GM12878 (cell line): ENCODE results near the gene ARHGAP26. TPM values are rescaled to one million over a fixed set of nuclear protein-coding genes. Genes with fewer than 3 reads are reported as not detected.

Experiments
- ATAC-seq: fragments of 200-7000 bp; cut with Tn5 transposase; 3 replicates; pipeline ENCODE4 v1.9.1; 2020; ENCODE audit warnings: mild to moderate bottlenecking, moderate library complexity
- BruUV-seq: library from RNA; stranded (reverse); fragments of 400-500 nt; replicated peaks from 2 replicates; lab custom pipeline; 2021; lab: Mats Ljungman, UMichigan
- CTCF ChIA-PET: fragments of 300-600 bp; sonication (Branson Sonifier 250); formaldehyde crosslinking; extraction: SDS; loops from one replicate; lab custom pipeline; 2021; ENCODE audit warnings: inconsistent platforms; lab: Yijun Ruan, JAX
- POLR2A ChIA-PET: fragments of 350-600 bp; formaldehyde crosslinking; extraction: SDS; loops from one replicate; lab custom pipeline; 2021; ENCODE audit warnings: inconsistent platforms; lab: Charles Lee
- RAD21 ChIA-PET: fragments of 300-600 bp; sonication (Branson Sonifier 250); formaldehyde crosslinking; loops from one replicate; lab custom pipeline; 2023; ENCODE audit warnings: antibody characterized with exemption; ENCODE audit not compliant: unreplicated experiment; lab: Charles Lee
- SMC1A ChIA-PET: fragments of 300-600 bp; sonication (Branson Sonifier 250); formaldehyde crosslinking; loops from one replicate; lab custom pipeline; 2023; ENCODE audit not compliant: unreplicated experiment, uncharacterized antibody; lab: Charles Lee
- DNase-seq: peaks from one replicate; pipeline ENCODE4 v3.0.0-alpha.2; 2011; ENCODE audit warnings: low read depth, low spot score
- FAIRE-seq: peaks from 3 replicates; lab custom pipeline; 2011; peaks lifted over from hg19 to GRCh38; lab: Jason Lieb, UNC
- H2AFZ ChIP-seq: 2 replicates; pipeline ENCODE4 v1.6.0; 2011; ENCODE audit warnings: low read depth, low read length, control low read depth; ENCODE audit not compliant: control insufficient read depth
- H3K27ac ChIP-seq: 2 replicates; pipeline ENCODE4 v1.5.1; 2011; ENCODE audit warnings: control low read depth; ENCODE audit not compliant: control insufficient read depth, insufficient read depth
- H3K27me3 ChIP-seq, 2 experiments: replicated peaks in 1 of 2; 2 replicates each; pipeline versions ENCODE4 v1.6.0 to v1.6.1; 2011; ENCODE audit warnings: low read length in 1 of 2; ENCODE audit not compliant: control insufficient read depth in 2 of 2, insufficient read depth in 2 of 2
- H3K36me3 ChIP-seq, 2 experiments: 2 replicates each; pipeline ENCODE4 v1.5.1; 2011; ENCODE audit warnings: low read length in 1 of 2; ENCODE audit not compliant: control insufficient read depth in 2 of 2, insufficient read depth in 2 of 2
- H3K4me1 ChIP-seq: 2 replicates; pipeline ENCODE4 v1.6.1; 2011; ENCODE audit warnings: mild to moderate bottlenecking, low read length, moderate library complexity, mixed read lengths; ENCODE audit not compliant: control insufficient read depth, insufficient read depth
- H3K4me2 ChIP-seq: 2 replicates; pipeline ENCODE4 v1.6.0; 2011; ENCODE audit warnings: control low read depth; ENCODE audit not compliant: control insufficient read depth, insufficient read depth
- H3K4me3 ChIP-seq: fragments of 200-600 bp; sonication (generic); 2 replicates; pipeline ENCODE4 v1.5.1; 2016
- H3K79me2 ChIP-seq: 2 replicates; pipeline ENCODE4 v1.6.0; 2011; ENCODE audit warnings: low read length; ENCODE audit not compliant: control insufficient read depth, insufficient read depth
- H3K9ac ChIP-seq: 2 replicates; pipeline ENCODE4 v1.8.0; 2011; ENCODE audit warnings: low read length, control low read depth, mixed read lengths; ENCODE audit not compliant: control insufficient read depth, insufficient read depth
- H3K9me3 ChIP-seq: replicated peaks from 3 replicates; pipeline ENCODE4 v1.5.1; 2011; ENCODE audit warnings: mild to moderate bottlenecking, low read length; ENCODE audit not compliant: control insufficient read depth, insufficient read depth
- H4K20me1 ChIP-seq: 2 replicates; pipeline ENCODE4 v1.6.0; 2011; ENCODE audit not compliant: control insufficient read depth, insufficient read depth
- CBX5 ChIP-seq: sonication (generic); IDR thresholded peaks from 2 replicates; pipeline ENCODE4 v1.6.1; 2016; ENCODE audit warnings: low read depth, moderate library complexity, mild to moderate bottlenecking, inconsistent platforms
- FOS ChIP-seq: IDR thresholded peaks from 3 replicates; pipeline ENCODE4 v1.6.1; 2011; ENCODE audit warnings: borderline replicate concordance; ENCODE audit not compliant: insufficient read length; ENCODE audit errors: extremely low read depth
- HCFC1 ChIP-seq: fragments of 150-350 bp; IDR thresholded peaks from 2 replicates; pipeline ENCODE4 v1.6.1; 2014; ENCODE audit warnings: low read length
- LARP7 ChIP-seq: fragments of 450-650 bp; IDR thresholded peaks from 2 replicates; pipeline ENCODE4 v1.6.1; 2017; ENCODE audit warnings: mild to moderate bottlenecking
- SMC3 ChIP-seq: IDR thresholded peaks from 2 replicates; pipeline ENCODE4 v1.6.1; 2011; ENCODE audit warnings: low read length, improper control_type of control experiment, borderline replicate concordance
- YBX1 ChIP-seq: fragments of 450-650 bp; IDR thresholded peaks from 2 replicates; pipeline ENCODE4 v1.6.1; 2016; ENCODE audit warnings: antibody characterized with exemption
- WGBS: methylation state at CpG from one replicate; pipeline ENCODE4 v1.1.6; 2016; ENCODE audit warnings: low lambda C conversion rate; ENCODE audit not compliant: insufficient replicate concordance, insufficient coverage; ENCODE audit errors: missing lambda C conversion rate; 5-methylcytosine and 5-hydroxymethylcytosine counted together
- in situ Hi-C: fragments of 300-500 bp; cut with MboI; formaldehyde crosslinking; loops from 9 replicates; pipeline ENCODE4 v1.14.3; 2018; ENCODE audit warnings: mixed read lengths
- intact Hi-C: fragments of 100-400 bp; cut with micrococcal nuclease; formaldehyde crosslinking; loops from one replicate; pipeline ENCODE4 v1.14.2; 2022; ENCODE audit not compliant: unreplicated experiment
- polyA plus RNA-seq, 11 experiments: library from polyadenylated mRNA; depleted of rRNA in 4 of 11; unstranded in 6 of 11; stranded (reverse) in 5 of 11; fragments of >200 nt; fragmentation: Nextera tagmentation in 4 of 11; fragmentation: Illumina TruSeq in 1 of 11; extraction: Ambion mirVana in 4 of 11; extraction: Trizol in 1 of 11; gene quantifications; 1 replicate in 1 of 11; 2 replicates in 10 of 11; pipeline versions ENCODE4 v1.2.1 to v1.2.3, GENCODE V29; 2011 to 2016; ENCODE audit warnings: inconsistent platforms in 2 of 11, missing spikeins in 2 of 11, low read depth in 1 of 11
- total RNA-seq, 4 experiments: library from RNA; depleted of rRNA in 3 of 4; stranded (reverse); fragments of >200 nt in 3 of 4; fragmentation: Illumina TruSeq in 1 of 4; extraction: Trizol in 1 of 4; gene quantifications; 2 replicates each; pipeline versions ENCODE4 v1.2.1 to v1.2.3, GENCODE V29; 2013 to 2021
- TF ChIP-seq, protein P1 (sequence below): fragments of 450-650 bp; IDR thresholded peaks from 2 replicates; pipeline ENCODE4 v1.6.1; 2017; ENCODE audit warnings: borderline replicate concordance
- TF ChIP-seq, protein P2 (sequence below): IDR thresholded peaks from 2 replicates; pipeline ENCODE4 v1.6.1; 2012; ENCODE audit warnings: mild to moderate bottlenecking, low read depth, low read length
- TF ChIP-seq, protein P3 (sequence below): fragments of 450-650 bp; formaldehyde crosslinking; IDR thresholded peaks from 2 replicates; pipeline ENCODE4 v1.5.0; 2022; ENCODE audit warnings: mild to moderate bottlenecking, missing genetic modification characterization

ARHGAP26 gene
- total and polyA plus RNA-seq, 10 of the 15 experiments (the other 5 are each of a cell fraction or from before 2014, with no cell fraction given): 9.4 to 41.5 (median 19.3) TPM

DNA sequence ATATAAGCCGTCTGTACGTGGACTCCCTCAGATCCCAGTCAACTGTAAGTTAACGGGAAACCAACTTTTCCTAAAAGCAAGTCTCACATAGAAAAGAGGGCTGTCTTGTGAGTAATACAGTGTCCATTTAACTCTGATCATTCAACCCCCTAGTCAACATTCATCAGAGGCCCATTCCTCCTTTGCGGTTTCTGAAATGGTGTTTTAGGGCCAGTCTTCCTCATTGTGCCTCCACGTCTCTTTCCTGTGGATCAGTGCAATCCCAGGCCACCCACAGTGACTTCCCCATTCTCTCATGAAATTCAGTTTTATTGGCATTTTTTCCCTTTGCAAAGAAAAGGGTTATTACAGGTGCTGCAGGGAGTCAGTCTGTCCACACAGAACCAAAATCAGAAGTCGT is 371.5 kb downstream of the ARHGAP26 start (continued):
- TF ChIP-seq, protein P1, sequence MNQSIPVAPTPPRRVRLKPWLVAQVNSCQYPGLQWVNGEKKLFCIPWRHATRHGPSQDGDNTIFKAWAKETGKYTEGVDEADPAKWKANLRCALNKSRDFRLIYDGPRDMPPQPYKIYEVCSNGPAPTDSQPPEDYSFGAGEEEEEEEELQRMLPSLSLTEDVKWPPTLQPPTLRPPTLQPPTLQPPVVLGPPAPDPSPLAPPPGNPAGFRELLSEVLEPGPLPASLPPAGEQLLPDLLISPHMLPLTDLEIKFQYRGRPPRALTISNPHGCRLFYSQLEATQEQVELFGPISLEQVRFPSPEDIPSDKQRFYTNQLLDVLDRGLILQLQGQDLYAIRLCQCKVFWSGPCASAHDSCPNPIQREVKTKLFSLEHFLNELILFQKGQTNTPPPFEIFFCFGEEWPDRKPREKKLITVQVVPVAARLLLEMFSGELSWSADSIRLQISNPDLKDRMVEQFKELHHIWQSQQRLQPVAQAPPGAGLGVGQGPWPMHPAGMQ: no peak
- no peak for TF ChIP-seq FOS
- TF ChIP-seq, protein P2, sequence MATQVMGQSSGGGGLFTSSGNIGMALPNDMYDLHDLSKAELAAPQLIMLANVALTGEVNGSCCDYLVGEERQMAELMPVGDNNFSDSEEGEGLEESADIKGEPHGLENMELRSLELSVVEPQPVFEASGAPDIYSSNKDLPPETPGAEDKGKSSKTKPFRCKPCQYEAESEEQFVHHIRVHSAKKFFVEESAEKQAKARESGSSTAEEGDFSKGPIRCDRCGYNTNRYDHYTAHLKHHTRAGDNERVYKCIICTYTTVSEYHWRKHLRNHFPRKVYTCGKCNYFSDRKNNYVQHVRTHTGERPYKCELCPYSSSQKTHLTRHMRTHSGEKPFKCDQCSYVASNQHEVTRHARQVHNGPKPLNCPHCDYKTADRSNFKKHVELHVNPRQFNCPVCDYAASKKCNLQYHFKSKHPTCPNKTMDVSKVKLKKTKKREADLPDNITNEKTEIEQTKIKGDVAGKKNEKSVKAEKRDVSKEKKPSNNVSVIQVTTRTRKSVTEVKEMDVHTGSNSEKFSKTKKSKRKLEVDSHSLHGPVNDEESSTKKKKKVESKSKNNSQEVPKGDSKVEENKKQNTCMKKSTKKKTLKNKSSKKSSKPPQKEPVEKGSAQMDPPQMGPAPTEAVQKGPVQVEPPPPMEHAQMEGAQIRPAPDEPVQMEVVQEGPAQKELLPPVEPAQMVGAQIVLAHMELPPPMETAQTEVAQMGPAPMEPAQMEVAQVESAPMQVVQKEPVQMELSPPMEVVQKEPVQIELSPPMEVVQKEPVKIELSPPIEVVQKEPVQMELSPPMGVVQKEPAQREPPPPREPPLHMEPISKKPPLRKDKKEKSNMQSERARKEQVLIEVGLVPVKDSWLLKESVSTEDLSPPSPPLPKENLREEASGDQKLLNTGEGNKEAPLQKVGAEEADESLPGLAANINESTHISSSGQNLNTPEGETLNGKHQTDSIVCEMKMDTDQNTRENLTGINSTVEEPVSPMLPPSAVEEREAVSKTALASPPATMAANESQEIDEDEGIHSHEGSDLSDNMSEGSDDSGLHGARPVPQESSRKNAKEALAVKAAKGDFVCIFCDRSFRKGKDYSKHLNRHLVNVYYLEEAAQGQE: no peak
- TF ChIP-seq, all 136 proteins: peak for 0

DNA sequence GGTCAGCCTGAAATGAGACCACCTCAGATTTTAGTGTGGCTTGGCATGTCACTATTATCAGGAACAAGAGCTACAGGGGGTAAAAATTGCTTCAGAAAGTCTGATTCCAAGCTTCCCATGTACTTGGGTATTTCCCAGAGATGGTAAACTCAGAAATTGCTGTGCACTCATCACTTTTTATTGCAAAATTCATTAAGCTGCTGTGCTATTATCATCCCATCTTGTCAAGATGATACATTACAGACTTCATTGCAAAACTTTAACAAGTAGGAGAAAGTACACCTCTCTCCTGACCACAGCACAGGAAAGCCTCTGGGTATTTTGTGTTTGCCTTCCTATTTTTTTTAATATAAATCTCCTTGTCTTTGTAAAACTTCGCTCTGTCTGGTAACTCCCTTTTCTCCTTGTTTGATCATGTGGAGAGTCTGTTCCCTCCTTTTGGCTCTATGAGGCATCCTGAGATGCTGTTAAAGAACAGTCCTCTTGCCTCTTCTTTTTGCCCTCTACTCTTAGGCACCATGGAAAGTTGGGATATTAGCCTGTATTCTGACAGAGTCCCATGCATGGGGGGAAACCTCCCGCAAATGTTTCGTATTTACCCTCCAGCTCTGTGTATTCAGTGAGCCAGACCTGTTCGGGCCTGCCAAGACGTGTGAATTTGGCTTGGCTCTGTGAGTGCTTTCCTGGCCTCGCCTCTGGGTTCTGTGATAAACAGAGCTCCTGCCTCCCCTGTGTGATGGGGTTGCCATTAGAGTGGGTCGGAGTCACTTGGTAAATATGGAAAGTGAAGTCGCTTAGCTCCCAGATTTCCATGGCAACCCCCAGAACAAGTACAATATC is 372.6 kb downstream of the ARHGAP26 start:
- ATAC-seq: no peak
- no peak overlapping the region for H2AFZ ChIP-seq
- H3K9me3 ChIP-seq: no peaks in the 10 kb centered on the region
- peaks cover 2 to 6% of the 10 kb centered on the region in 2 experiments for H3K36me3 ChIP-seq
- H3K4me2 ChIP-seq: no peak overlapping the region
- ChIA-PET POLR2A (interaction anchor here (0.7 to 1.2 kb wide), 4 partner anchors 10 to 23 kb away, joined by 3 to 4 read pairs (median 3); no protein-coding TSS in a partner anchor), RAD21 (interaction anchor here (0.8 kb wide), 1 partner anchor 78 kb away, joined by 4 read pairs; no protein-coding TSS in a partner anchor), CTCF (interaction anchor here (1.3 kb wide), 1 partner anchor 1003 kb away, joined by 3 read pairs; no protein-coding TSS in a partner anchor), SMC1A (interaction anchor here (1.1 to 2.5 kb wide), 7 partner anchors 10 to 25 kb away, joined by 3 to 14 read pairs (median 3); no protein-coding TSS in a partner anchor)
- H3K4me3 ChIP-seq: no peak overlapping the region
- H4K20me1 ChIP-seq: no peaks in the 10 kb centered on the region
- H3K27ac ChIP-seq: no peak overlapping the region
- no peaks in the 10 kb centered on the region for H3K79me2 ChIP-seq
- H3K4me1 ChIP-seq: no peaks in the 10 kb centered on the region
- in situ Hi-C loops: no loop called here
- H3K9ac ChIP-seq: no peak overlapping the region
- BruUV-seq: no TSS peak
- no peak for DNase-seq
- intact Hi-C loops: no loop called here
- H3K27me3 ChIP-seq: no peaks in the 10 kb centered on the region
- 92% methylated on average over 8 of the region's 8 CpGs for WGBS
- FAIRE-seq: no peak
- TF ChIP-seq SMC3 (no peak), HCFC1 (no peak), LARP7 (no peak), CBX5 (no peak), YBX1 (no peak)
- TF ChIP-seq, protein P1: no peak
- TF ChIP-seq, protein P3, sequence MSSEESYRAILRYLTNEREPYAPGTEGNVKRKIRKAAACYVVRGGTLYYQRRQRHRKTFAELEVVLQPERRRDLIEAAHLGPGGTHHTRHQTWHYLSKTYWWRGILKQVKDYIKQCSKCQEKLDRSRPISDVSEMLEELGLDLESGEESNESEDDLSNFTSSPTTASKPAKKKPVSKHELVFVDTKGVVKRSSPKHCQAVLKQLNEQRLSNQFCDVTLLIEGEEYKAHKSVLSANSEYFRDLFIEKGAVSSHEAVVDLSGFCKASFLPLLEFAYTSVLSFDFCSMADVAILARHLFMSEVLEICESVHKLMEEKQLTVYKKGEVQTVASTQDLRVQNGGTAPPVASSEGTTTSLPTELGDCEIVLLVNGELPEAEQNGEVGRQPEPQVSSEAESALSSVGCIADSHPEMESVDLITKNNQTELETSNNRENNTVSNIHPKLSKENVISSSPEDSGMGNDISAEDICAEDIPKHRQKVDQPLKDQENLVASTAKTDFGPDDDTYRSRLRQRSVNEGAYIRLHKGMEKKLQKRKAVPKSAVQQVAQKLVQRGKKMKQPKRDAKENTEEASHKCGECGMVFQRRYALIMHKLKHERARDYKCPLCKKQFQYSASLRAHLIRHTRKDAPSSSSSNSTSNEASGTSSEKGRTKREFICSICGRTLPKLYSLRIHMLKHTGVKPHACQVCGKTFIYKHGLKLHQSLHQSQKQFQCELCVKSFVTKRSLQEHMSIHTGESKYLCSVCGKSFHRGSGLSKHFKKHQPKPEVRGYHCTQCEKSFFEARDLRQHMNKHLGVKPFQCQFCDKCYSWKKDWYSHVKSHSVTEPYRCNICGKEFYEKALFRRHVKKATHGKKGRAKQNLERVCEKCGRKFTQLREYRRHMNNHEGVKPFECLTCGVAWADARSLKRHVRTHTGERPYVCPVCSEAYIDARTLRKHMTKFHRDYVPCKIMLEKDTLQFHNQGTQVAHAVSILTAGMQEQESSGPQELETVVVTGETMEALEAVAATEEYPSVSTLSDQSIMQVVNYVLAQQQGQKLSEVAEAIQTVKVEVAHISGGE (CRISPR knock-in tag): no peak
